Heart right ventricle (tissue), 16 donors: ENCODE results near the gene CCAR1. TPM values are rescaled to one million over a fixed set of nuclear protein-coding genes. Genes with fewer than 3 reads are reported as not detected.
"Not testable (repeated sequence)": the region's sequence is repeated elsewhere in the genome, so short reads cannot be mapped to it uniquely, and the experiment has no call there.

Experiments
- ATAC-seq, 8 donors: fragments of 200-7000 bp; cut with Tn5 transposase; one replicate each; pipeline ENCODE4 v1.9.1; 2020; ENCODE audit warnings: mild to moderate bottlenecking in 8 of 8, moderate library complexity in 8 of 8, moderate number of reproducible peaks in 1 of 8
- DNase-seq, 2 donors: peaks; one replicate each; pipeline ENCODE4 v3.0.0-alpha.2; 2020
- H3K27ac ChIP-seq, 10 donors: fragments of 200-600 bp; sonication (generic) in 2 of 10; one replicate each; pipeline versions ENCODE4 v1.5.0 to v1.8.0; 2020 to 2022; ENCODE audit warnings: mild to moderate bottlenecking in 3 of 10
- H3K27me3 ChIP-seq, 7 donors: fragments of 200-600 bp; one replicate each; pipeline ENCODE4 v1.8.0; 2021 to 2022; ENCODE audit warnings: mild to moderate bottlenecking in 2 of 7
- H3K36me3 ChIP-seq, 9 donors: fragments of 200-600 bp; sonication (generic) in 1 of 9; one replicate each; pipeline versions ENCODE4 v1.5.0 to v1.8.0; 2020 to 2022; ENCODE audit warnings: mild to moderate bottlenecking in 2 of 9
- H3K4me1 ChIP-seq, 9 donors: fragments of 200-600 bp; sonication (generic) in 1 of 9; one replicate each; pipeline versions ENCODE4 v1.5.0 to v1.8.0; 2020 to 2022; ENCODE audit warnings: mild to moderate bottlenecking in 4 of 9
- H3K4me3 ChIP-seq, 10 donors: fragments of 200-600 bp; sonication (generic) in 2 of 10; one replicate each; pipeline versions ENCODE4 v1.5.0 to v1.8.0; 2020 to 2022; ENCODE audit warnings: mild to moderate bottlenecking in 7 of 10, moderate library complexity in 2 of 10
- H3K9me3 ChIP-seq, 11 donors: fragments of 200-600 bp in 10 of 11; sonication (generic) in 2 of 11; one replicate each; pipeline versions ENCODE4 v1.5.0 to v1.8.0; 2013 to 2022; ENCODE audit warnings: mild to moderate bottlenecking in 2 of 11, control low read depth in 1 of 11, moderate library complexity in 1 of 11
- CTCF ChIP-seq, 9 donors: fragments of 200-600 bp; sonication (generic) in 2 of 9; IDR thresholded peaks; one replicate each; pipeline versions ENCODE4 v1.5.0 to v1.8.0; 2021 to 2022; ENCODE audit warnings: antibody characterized with exemption in 9 of 9, mild to moderate bottlenecking in 5 of 9, moderate library complexity in 1 of 9
- WGBS, 2 donors: extraction: QIAGEN DNeasy Blood & Tissue Kit; methylation state at CpG; one replicate each; pipeline ENCODE4 v1.1.7; 2013; ENCODE audit warnings: inconsistent platforms in 1 of 2; 5-methylcytosine and 5-hydroxymethylcytosine counted together
- intact Hi-C, 10 donors: fragments of 100-400 bp; cut with DNase I; formaldehyde crosslinking; loops; one replicate each; pipeline versions ENCODE4 v1.11.1 to v1.14.2; 2022
- polyA plus RNA-seq, 2 donors: library from polyadenylated mRNA; stranded (reverse); fragments of 200-250 nt; gene quantifications; one replicate each; pipeline ENCODE4 v1.2.3, GENCODE V29; 2013
- total RNA-seq, 10 donors: library from RNA; stranded (reverse); fragmentation: NEBNext Ultra II Directional in 3 of 10; extraction: Animal tissue kit (Norgen Biotek cat#: 25700) in 3 of 10; gene quantifications; one replicate each; pipeline versions ENCODE4 v1.2.1 to v1.2.4, GENCODE V29; 2021 to 2023
- donor health status: Arrhythmogenic right ventricular cardiomyopathy.
- donor health status: ischemic (EF 13 %, LVEDD 7.1; RV severe dilation, severe dysfunction).
- donor health status: healthy with polysubstance abuse.
- donor health status: DM: no; HTN: yes; CAD: no.
- donor health status: DM: no; HTN: no; CAD: no.
- donor health status: ischemic (EF 25% LVEDD 6.9; RV normal size, moderate dysfunction).
- donor health status: ischemic (EF 25% LVEDD 5.7; RV mildly dilated, moderate dysfunction).
- donor health status: healthy.
- donor health status: DM: yes; HTN: yes; CAD: no.
- donor health status: Ischemic cardiomyopathy.
- donor health status: ischemic (EF 35%, LVEDD 5.7; RV mildly dilated, moderate dysfunction).
- donor health status: nonischemic (EF 11% LVEDD 7.7; RV severe dilation, severe dysfunction).
- donor health status: DM: yes; HTN: yes; CAD: no.
- donor health status: PGD.
- donor health status: ischemic (EF 29% LVEDD 5.4; RV normal size, mild dysfunction).
- donor health status: nonischemic (EF 23%, LVEDD 6.1; RV moderate dilation, normal function).

Gene CCAR1
- total and polyA plus RNA-seq, 12 donors = 23.5 to 62.3 (median 30.5) TPM

GRCh38 chr10:68800211-68800610 is 79.2 kb downstream of the CCAR1 start:
- 59 to 84% methylated on average over 2 of the region's 2 CpGs for WGBS, 2 donors
- peaks cover 0 to 27% (median 0%) of the 10 kb centered on the region in 9 donors for H3K36me3 ChIP-seq
- H3K4me3 ChIP-seq = no peak overlapping the region
- H3K4me1 ChIP-seq = no peaks in the 10 kb centered on the region
- no peak overlapping the region for H3K27ac ChIP-seq
- no peaks in the 10 kb centered on the region for H3K27me3 ChIP-seq
- no peak for TF ChIP-seq CTCF (IDR thresholded peaks at IDR 0.05)
- intact Hi-C loops = no loop called here
- H3K9me3 ChIP-seq = no peaks in the 10 kb centered on the region
- ATAC-seq = no peak
- DNase-seq = no peak

GRCh38 chr10:68804692-68805091 is 83.7 kb downstream of the CCAR1 start:
- TF ChIP-seq CTCF (IDR thresholded peaks at IDR 0.05) = no peak
- no peaks in the 10 kb centered on the region for H3K4me1 ChIP-seq
- H3K9me3 ChIP-seq = no peaks in the 10 kb centered on the region
- WGBS, 2 donors = 93 to 97% methylated on average over 1 of the region's 1 CpG
- H3K27ac ChIP-seq = no peak overlapping the region
- DNase-seq (no peak), ATAC-seq (no peak)
- no peaks in the 10 kb centered on the region for H3K36me3 ChIP-seq
- no peak overlapping the region for H3K4me3 ChIP-seq
- intact Hi-C loops = no loop called here
- H3K27me3 ChIP-seq = no peaks in the 10 kb centered on the region

GRCh38 chr10:68810830-68811229 is 89.8 kb downstream of the CCAR1 start:
- H3K4me3 ChIP-seq, H3K4me1 ChIP-seq, H3K36me3 ChIP-seq, ATAC-seq, H3K9me3 ChIP-seq, intact Hi-C loops, H3K27me3 ChIP-seq, DNase-seq, H3K27ac ChIP-seq: not testable (repeated sequence)
- 95% methylated on average over 9 of the region's 9 CpGs for WGBS, 2 donors

- no peaks in the 10 kb centered on the region for H3K27me3 ChIP-seq
- no peaks in the 10 kb centered on the region for H3K9me3 ChIP-seq
- H3K4me3 ChIP-seq = no peak overlapping the region
- H3K4me1 ChIP-seq = no peaks in the 10 kb centered on the region
- DNase-seq = no peak
- H3K27ac ChIP-seq = no peak overlapping the region
- intact Hi-C loops = no loop called here
- 78 to 84% methylated on average over 7 of the region's 7 CpGs for WGBS, 2 donors
- H3K36me3 ChIP-seq = no peaks in the 10 kb centered on the region
- no peak for ATAC-seq
- TF ChIP-seq CTCF (IDR thresholded peaks at IDR 0.05) = no peak
These were observed 90.4 kb downstream of the CCAR1 start for GRCh38 chr10:68811314-68812009.

- intact Hi-C loops = no loop called here
These were observed 91.4 kb downstream of the CCAR1 start for GRCh38 chr10:68812420-68812819.

More at GRCh38 chr10:68812420-68812819, 91.4 kb downstream of the CCAR1 start:
- H3K36me3 ChIP-seq = no peaks in the 10 kb centered on the region
- WGBS, 2 donors = 80 to 94% methylated on average over 4 of the region's 4 CpGs
- H3K27me3 ChIP-seq = no peaks in the 10 kb centered on the region
- no peak for TF ChIP-seq CTCF (IDR thresholded peaks at IDR 0.05)
- no peaks in the 10 kb centered on the region for H3K4me1 ChIP-seq
- no peak for ATAC-seq
- no peak overlapping the region for H3K27ac ChIP-seq
- DNase-seq = no peak
- H3K4me3 ChIP-seq = no peak overlapping the region
- H3K9me3 ChIP-seq = no peaks in the 10 kb centered on the region
